K562 (cell line): Measurements from ENCODE around the gene BTBD10. TPM values are rescaled to one million over a fixed set of nuclear protein-coding genes. Genes with fewer than 3 reads are reported as not detected.

Experiments
- CTBP1 ChIP-seq: fragments of 450-650 bp; IDR thresholded peaks from 2 replicates; pipeline ENCODE4 v1.6.1; 2016; ENCODE audit warnings: borderline replicate concordance
- ELF2 ChIP-seq: fragments of 250-450 bp; sonication (Bioruptor Pico); IDR thresholded peaks from 2 replicates; pipeline ENCODE4 v1.5.0; 2021; ENCODE audit warnings: mild to moderate bottlenecking
- KAT7 ChIP-seq: sonication (generic); formaldehyde crosslinking; IDR thresholded peaks from 2 replicates; pipeline ENCODE4 v1.8.0; 2022; ENCODE audit warnings: missing genetic modification reagents, mild to moderate bottlenecking, borderline replicate concordance
- MGA ChIP-seq: fragments of 450-650 bp; IDR thresholded peaks from 2 replicates; pipeline ENCODE4 v1.6.1; 2016; ENCODE audit warnings: mild to moderate bottlenecking, moderate library complexity
- MTA3 ChIP-seq: fragments of 450-650 bp; formaldehyde crosslinking; IDR thresholded peaks from 2 replicates; pipeline ENCODE4 v1.6.1; 2017; ENCODE audit warnings: mild to moderate bottlenecking, borderline replicate concordance
- THRAP3 ChIP-seq: fragments of 450-650 bp; IDR thresholded peaks from 2 replicates; pipeline ENCODE4 v1.6.1; 2016; ENCODE audit warnings: mild to moderate bottlenecking, inconsistent platforms, borderline replicate concordance
- TRIM24 ChIP-seq, 2 experiments: fragments of 450-650 bp; IDR thresholded peaks; 2 replicates each; pipeline ENCODE4 v1.6.1; 2016
- TRIM28 ChIP-seq: fragments of 450-650 bp; IDR thresholded peaks from 2 replicates; pipeline ENCODE4 v1.6.1; 2017
- ZNF354B ChIP-seq: fragments of 250-450 bp; sonication (Bioruptor Pico); IDR thresholded peaks from 2 replicates; pipeline ENCODE4 v1.4.0; 2020
- ZNF408 ChIP-seq: fragments of 250-450 bp; sonication (Bioruptor Pico); IDR thresholded peaks from 2 replicates; pipeline ENCODE4 v1.4.0; 2020; ENCODE audit warnings: low read depth, mild to moderate bottlenecking, moderate library complexity
- ZNF561 ChIP-seq: fragments of 450-650 bp; formaldehyde crosslinking; conservative IDR thresholded peaks from 2 replicates; pipeline ENCODE4 v1.4.0; 2020; ENCODE audit warnings: mild to moderate bottlenecking, moderate library complexity
- ZNF766 ChIP-seq: fragments of 200-800 bp; sonication (Bioruptor generic); conservative IDR thresholded peaks from 2 replicates; pipeline ENCODE4 v1.6.1; 2016; ENCODE audit warnings: missing genetic modification characterization, missing compliant biosample characterization
- polyA plus RNA-seq, 8 experiments: library from polyadenylated mRNA; depleted of rRNA in 4 of 8; stranded (reverse) in 5 of 8; unstranded in 3 of 8; fragments of >200 nt; fragmentation: Nextera tagmentation in 2 of 8; fragmentation: Illumina TruSeq in 1 of 8; extraction: Ambion mirVana in 2 of 8; extraction: Trizol in 1 of 8; gene quantifications; 2 replicates each; pipeline versions ENCODE4 v1.2.1 to v1.2.3, GENCODE V29; 2011 to 2014; ENCODE audit warnings: inconsistent platforms in 1 of 8, missing spikeins in 1 of 8
- total RNA-seq, 7 experiments: library from RNA; depleted of rRNA in 6 of 7; stranded (reverse); fragments of >200 nt in 6 of 7; fragmentation: Illumina TruSeq in 2 of 7; extraction: Trizol in 2 of 7; gene quantifications; 2 replicates each; pipeline versions ENCODE4 v1.2.1 to v1.2.3, GENCODE V29; 2011 to 2021; ENCODE audit warnings: low replicate concordance in 1 of 7
- TF ChIP-seq, protein P1 (sequence below), 2 experiments: IDR thresholded peaks; 2 replicates each; pipeline ENCODE4 v1.6.1; 2011; ENCODE audit warnings: borderline replicate concordance in 1 of 2, control low read depth in 1 of 2, low read depth in 1 of 2, low read length in 1 of 2, mild to moderate bottlenecking in 1 of 2, mixed read lengths in 1 of 2, moderate library complexity in 1 of 2; ENCODE audit not compliant: insufficient read depth in 1 of 2, insufficient read length in 1 of 2, poor library complexity in 1 of 2, severe bottlenecking in 1 of 2; ENCODE audit errors: extremely low read depth in 1 of 2
- TF ChIP-seq, protein P2 (sequence below): fragments of 250-450 bp; sonication (Bioruptor Pico); IDR thresholded peaks from 2 replicates; pipeline ENCODE4 v1.4.0; 2020

The BTBD10 gene
- total and polyA plus RNA-seq, 9 of the 15 experiments (the other 6 are each of a cell fraction or from before 2014, with no cell fraction given) = 11.6 to 22.8 (median 16.3) TPM

DNA sequence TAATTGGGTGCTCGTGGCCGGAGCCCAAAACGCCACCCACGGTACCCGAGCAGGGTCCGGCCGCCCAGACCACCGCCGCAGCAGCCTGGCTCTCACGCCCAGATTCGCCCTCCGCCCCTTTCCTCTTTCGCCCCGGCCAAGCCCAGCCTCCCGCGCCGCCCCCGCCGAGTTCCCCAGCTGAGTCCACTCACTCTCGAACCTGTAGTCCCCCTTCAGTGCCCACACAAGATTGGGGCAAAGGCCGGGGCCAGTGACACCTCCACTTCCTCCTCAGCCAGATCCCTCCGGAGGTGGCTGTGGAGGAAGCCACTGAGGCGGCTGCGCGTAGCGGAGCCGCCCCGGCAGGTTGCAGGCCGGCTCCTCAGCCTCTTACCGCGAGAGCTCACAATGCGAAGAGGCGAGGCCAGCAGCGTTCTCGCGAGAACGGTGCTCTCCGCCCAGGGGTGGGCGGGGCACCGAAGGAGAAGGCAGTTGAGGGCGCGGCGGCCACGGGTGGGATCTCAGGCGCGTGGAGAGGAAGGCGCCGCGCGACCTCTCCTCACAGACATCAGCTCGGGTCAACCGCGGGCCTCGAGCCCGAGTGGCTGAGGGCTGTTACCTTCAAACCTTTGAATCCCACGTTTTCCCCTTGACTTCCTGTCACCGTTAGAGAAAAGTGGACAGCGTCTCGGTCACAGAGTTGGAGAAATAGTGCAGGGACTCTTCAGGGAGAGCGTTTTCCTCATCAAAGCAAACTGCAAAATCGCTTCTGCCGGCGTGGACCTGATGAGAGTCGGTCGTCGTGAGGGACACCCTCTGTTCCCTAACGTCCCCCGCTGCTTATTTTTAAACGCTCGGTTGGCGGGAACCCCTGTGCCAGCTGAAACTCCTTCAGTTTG lies at the start of gene BTBD10 (continued):
- TF ChIP-seq MTA3 (no peak; the same call in 1 of the 2 replicates), THRAP3 (no peak), ZNF354B (CRISPR knock-in tag) (no peak), ZNF408 (no peak), ZNF766 (CRISPR knock-in tag) (0 out of 2 replicates have a peak, but pooled peaks have one; percentile 37), KAT7 (CRISPR knock-in tag) (peak; percentile 77; the same call in 1 of the 2 replicates), MGA (peak; percentile 93), ZNF561 (CRISPR knock-in tag) (no peak), CTBP1 (peak; percentile 78; the same call in 1 of the 2 replicates), ELF2 (CRISPR knock-in tag) (no peak), TRIM24 (IDR thresholded peaks at IDR 0.05) (no peak), TRIM28 (no peak)
- TF ChIP-seq, protein P1, sequence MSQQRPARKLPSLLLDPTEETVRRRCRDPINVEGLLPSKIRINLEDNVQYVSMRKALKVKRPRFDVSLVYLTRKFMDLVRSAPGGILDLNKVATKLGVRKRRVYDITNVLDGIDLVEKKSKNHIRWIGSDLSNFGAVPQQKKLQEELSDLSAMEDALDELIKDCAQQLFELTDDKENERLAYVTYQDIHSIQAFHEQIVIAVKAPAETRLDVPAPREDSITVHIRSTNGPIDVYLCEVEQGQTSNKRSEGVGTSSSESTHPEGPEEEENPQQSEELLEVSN (IDR thresholded peaks at IDR 0.05; ENCODE audit: borderline replicate concordance in 1 of 2, extremely low read depth in 1 of 2, insufficient read depth in 1 of 2, insufficient read length in 1 of 2, low read depth in 1 of 2, low read length in 1 of 2, poor library complexity in 1 of 2, severe bottlenecking in 1 of 2) = peak; percentile 86 to 89
- TF ChIP-seq, protein P2, sequence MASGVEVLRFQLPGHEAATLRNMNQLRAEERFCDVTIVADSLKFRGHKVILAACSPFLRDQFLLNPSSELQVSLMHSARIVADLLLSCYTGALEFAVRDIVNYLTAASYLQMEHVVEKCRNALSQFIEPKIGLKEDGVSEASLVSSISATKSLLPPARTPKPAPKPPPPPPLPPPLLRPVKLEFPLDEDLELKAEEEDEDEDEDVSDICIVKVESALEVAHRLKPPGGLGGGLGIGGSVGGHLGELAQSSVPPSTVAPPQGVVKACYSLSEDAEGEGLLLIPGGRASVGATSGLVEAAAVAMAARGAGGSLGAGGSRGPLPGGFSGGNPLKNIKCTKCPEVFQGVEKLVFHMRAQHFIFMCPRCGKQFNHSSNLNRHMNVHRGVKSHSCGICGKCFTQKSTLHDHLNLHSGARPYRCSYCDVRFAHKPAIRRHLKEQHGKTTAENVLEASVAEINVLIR (CRISPR knock-in tag) = no peak
